Choroid plexus epithelial cell (primary cell): ENCODE data around the gene FGF9.

ENCODE experiments used
- DNase-seq: peaks from one replicate; pipeline ENCODE4 v3.0.0-alpha.2; 2010; ENCODE audit warnings: low read depth
- H3K4me3 ChIP-seq: 2 replicates; pipeline ENCODE4 v1.5.1; 2011; ENCODE audit warnings: low read depth, mild to moderate bottlenecking, control low read depth, low read length, moderate library complexity
- CTCF ChIP-seq: conservative IDR thresholded peaks from 2 replicates; pipeline ENCODE4 v1.5.1; 2011; ENCODE audit warnings: low read depth, mild to moderate bottlenecking, control low read depth, inconsistent platforms, low read length, moderate library complexity

The FGF9 gene

GRCh38 chr13:21670883-21671619 is at the start of gene FGF9:
Gene FGF9 (plus strand): TSS chr13:21671073. CDS start chr13:21671913, 840 bp downstream.
- peak within 1 kb of the TSS; percentile 53 for H3K4me3 ChIP-seq
- peak; percentile 81 for DNase-seq
- TF ChIP-seq CTCF: no peak

- TF ChIP-seq CTCF: peak; percentile 52
- peak; percentile 55 for DNase-seq
- H3K4me3 ChIP-seq: no peak overlapping the region
Measured at GRCh38 chr13:21625366-21625765, 45.5 kb upstream of the FGF9 start.

- no peak overlapping the region for H3K4me3 ChIP-seq
- DNase-seq: no peak
- no peak for TF ChIP-seq CTCF
Measured at GRCh38 chr13:21632196-21632595, 38.7 kb upstream of the FGF9 start.

GRCh38 chr13:21636656-21637055 is 34.2 kb upstream of the FGF9 start:
- DNase-seq: no peak
- H3K4me3 ChIP-seq: no peak overlapping the region

GRCh38 chr13:21637296-21637695 is 33.6 kb upstream of the FGF9 start:
- no peak for TF ChIP-seq CTCF
- peak; percentile 49 for DNase-seq
- H3K4me3 ChIP-seq: no peak overlapping the region

More at GRCh38 chr13:21636656-21637055, 34.2 kb upstream of the FGF9 start:
- no peak for TF ChIP-seq CTCF

GRCh38 chr13:21638319-21639282 is 32.3 kb upstream of the FGF9 start:
- peak; percentile 39 for DNase-seq

More at GRCh38 chr13:21638319-21639282, 32.3 kb upstream of the FGF9 start:
- TF ChIP-seq CTCF: peak; percentile 64
- no peak overlapping the region for H3K4me3 ChIP-seq
